ENCODE measurements around the gene TFF1. TPM values are rescaled to one million over a fixed set of nuclear protein-coding genes. Genes with fewer than 3 reads are reported as not detected.
A peak's percentile ranks its signal among the peaks of the same experiment; 100 is the strongest.

Gene TFF1
- total RNA-seq, 4 donors from 2014 or later, result 8.6 to 45.3 (median 25.8) TPM; not detected in 1

GRCh38 chr21:42395302-42395701 lies 29.0 kb upstream of the TFF1 start:
- H3K4me1 ChIP-seq, result no peaks in the 10 kb centered on the region
- TF ChIP-seq EP300 (IDR thresholded peaks at IDR 0.05; ENCODE audit: low read depth) (no peak), POLR2AphosphoS5 (IDR thresholded peaks at IDR 0.05) (no peak), POLR2A (IDR thresholded peaks at IDR 0.05) (no peak)
- TF ChIP-seq, protein P1, sequence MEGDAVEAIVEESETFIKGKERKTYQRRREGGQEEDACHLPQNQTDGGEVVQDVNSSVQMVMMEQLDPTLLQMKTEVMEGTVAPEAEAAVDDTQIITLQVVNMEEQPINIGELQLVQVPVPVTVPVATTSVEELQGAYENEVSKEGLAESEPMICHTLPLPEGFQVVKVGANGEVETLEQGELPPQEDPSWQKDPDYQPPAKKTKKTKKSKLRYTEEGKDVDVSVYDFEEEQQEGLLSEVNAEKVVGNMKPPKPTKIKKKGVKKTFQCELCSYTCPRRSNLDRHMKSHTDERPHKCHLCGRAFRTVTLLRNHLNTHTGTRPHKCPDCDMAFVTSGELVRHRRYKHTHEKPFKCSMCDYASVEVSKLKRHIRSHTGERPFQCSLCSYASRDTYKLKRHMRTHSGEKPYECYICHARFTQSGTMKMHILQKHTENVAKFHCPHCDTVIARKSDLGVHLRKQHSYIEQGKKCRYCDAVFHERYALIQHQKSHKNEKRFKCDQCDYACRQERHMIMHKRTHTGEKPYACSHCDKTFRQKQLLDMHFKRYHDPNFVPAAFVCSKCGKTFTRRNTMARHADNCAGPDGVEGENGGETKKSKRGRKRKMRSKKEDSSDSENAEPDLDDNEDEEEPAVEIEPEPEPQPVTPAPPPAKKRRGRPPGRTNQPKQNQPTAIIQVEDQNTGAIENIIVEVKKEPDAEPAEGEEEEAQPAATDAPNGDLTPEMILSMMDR (IDR thresholded peaks at IDR 0.05), result no peak
- no peaks in the 10 kb centered on the region for H3K27me3 ChIP-seq
- no peaks in the 10 kb centered on the region for H3K9me3 ChIP-seq
- intact Hi-C loops (cut with DNase I; ENCODE audit: low total_unique reads), result no loop called here
- no peaks in the 10 kb centered on the region for H3K36me3 ChIP-seq
- DNase-seq, result peak; percentile 3
- no peak overlapping the region for H3K4me3 ChIP-seq
- 93 to 94% methylated on average over 8 to 11 of the region's 11 CpGs for WGBS, 2 donors (ENCODE audit: low coverage in 1 of 2)
- in situ Hi-C loops (cut with MboI; ENCODE audit: low pct_ligation_motif_present in 1 of 4, low pct_unique_long_range_greater_than_20kb in 1 of 4, low sequenced_read_pairs in 3 of 4), result no loop called here
- H3K27ac ChIP-seq, result no peak overlapping the region

DNA sequence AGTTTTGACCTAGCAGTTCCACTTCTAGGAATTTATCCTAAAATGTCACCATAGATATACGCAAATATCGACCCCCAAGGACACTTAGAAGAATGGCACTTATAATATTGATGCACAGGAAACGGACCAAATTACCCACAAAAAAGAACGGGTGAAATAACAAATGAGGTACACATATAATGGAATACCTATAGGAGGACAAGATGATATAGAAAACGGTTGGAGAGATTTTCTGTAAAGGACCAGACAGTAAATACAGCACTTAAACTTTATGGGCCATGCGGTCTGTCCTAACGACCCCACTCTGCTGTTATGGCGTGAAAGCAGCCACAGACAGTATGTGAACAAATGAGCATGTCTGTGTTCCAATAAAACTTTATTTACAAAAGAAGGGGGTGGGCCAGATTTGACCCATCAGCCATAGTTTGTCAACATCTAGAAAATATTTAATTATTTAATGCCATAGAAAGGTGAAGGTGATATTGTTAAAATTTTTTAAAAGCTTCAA lies 27.2 kb upstream of the TFF1 start:
- no peak overlapping the region for H3K27ac ChIP-seq
- in situ Hi-C loops (cut with MboI; ENCODE audit: low pct_ligation_motif_present in 1 of 4, low pct_unique_long_range_greater_than_20kb in 1 of 4, low sequenced_read_pairs in 3 of 4), result no loop called here

DNA sequence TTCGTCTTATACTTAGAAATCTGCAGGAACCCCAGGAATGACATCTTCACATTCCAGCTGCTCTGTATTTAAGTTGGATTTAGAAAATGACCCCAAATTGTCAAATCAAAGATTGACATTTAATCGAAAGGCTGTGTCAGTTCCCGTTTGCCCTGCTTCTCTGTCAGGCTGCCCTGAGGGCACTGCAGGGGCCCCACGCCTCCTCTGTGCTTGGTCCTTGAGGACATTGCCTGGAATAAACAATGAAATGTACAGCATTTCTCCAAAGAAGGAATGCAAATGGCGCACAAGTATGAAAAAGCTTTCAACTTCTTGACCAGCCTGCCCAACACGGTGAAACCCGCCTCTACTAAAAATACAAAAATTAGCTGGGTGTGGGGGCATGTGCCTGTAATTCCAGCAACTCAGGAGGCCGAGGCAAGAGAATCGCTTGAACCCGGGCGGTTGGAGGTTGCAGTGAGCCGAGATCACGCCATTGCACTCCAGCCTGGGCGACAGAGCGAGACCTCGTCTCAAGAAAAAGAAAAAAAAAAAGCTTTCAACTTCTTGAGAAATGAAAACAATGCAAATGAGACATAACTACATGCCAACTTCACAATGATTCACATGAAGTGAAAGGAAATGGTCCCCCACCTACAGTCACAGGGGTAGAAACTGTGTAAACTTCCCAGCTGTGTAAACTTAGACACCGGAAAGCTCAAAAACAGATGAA lies 26.6 kb upstream of the TFF1 start:
- no peak for DNase-seq
- intact Hi-C loops (cut with DNase I; ENCODE audit: low total_unique reads), result no loop called here
- 79 to 88% methylated on average over 15 to 17 of the region's 17 CpGs for WGBS, 2 donors (ENCODE audit: low coverage in 1 of 2)
- no peaks in the 10 kb centered on the region for H3K9me3 ChIP-seq
- no peaks in the 10 kb centered on the region for H3K36me3 ChIP-seq
- H3K4me1 ChIP-seq, result peaks cover 0 to 6% (median 1%) of the 10 kb centered on the region in 4 donors
- H3K4me3 ChIP-seq, result no peak overlapping the region
- in situ Hi-C loops (cut with MboI; ENCODE audit: low pct_ligation_motif_present in 1 of 4, low pct_unique_long_range_greater_than_20kb in 1 of 4, low sequenced_read_pairs in 3 of 4), result no loop called here
- H3K27me3 ChIP-seq, result no peaks in the 10 kb centered on the region
- no peak for TF ChIP-seq POLR2AphosphoS5 (IDR thresholded peaks at IDR 0.05)
- TF ChIP-seq, protein P1 (IDR thresholded peaks at IDR 0.05), result no peak
- no peak for TF ChIP-seq EP300 (IDR thresholded peaks at IDR 0.05; ENCODE audit: low read depth)
- no peak for TF ChIP-seq POLR2A (IDR thresholded peaks at IDR 0.05)
- H3K27ac ChIP-seq, result no peak overlapping the region

More for the DNA sequence above, 27.2 kb upstream of the TFF1 start:
- no peak overlapping the region for H3K4me3 ChIP-seq
- TF ChIP-seq EP300 (IDR thresholded peaks at IDR 0.05; ENCODE audit: low read depth) (no peak), POLR2A (IDR thresholded peaks at IDR 0.05) (no peak), POLR2AphosphoS5 (IDR thresholded peaks at IDR 0.05) (no peak)
- TF ChIP-seq, protein P1 (IDR thresholded peaks at IDR 0.05), result no peak
- H3K27me3 ChIP-seq, result no peaks in the 10 kb centered on the region
- no peaks in the 10 kb centered on the region for H3K36me3 ChIP-seq
- H3K9me3 ChIP-seq, result no peaks in the 10 kb centered on the region
- intact Hi-C loops (cut with DNase I; ENCODE audit: low total_unique reads), result no loop called here
- 46 to 55% methylated on average over 6 to 8 of the region's 8 CpGs for WGBS, 2 donors (ENCODE audit: low coverage in 1 of 2)
- DNase-seq, result no peak
- H3K4me1 ChIP-seq, result peaks cover 0 to 6% (median 1%) of the 10 kb centered on the region in 4 donors

- H3K4me3 ChIP-seq, result no peak overlapping the region
- peaks cover 0 to 6% (median 1%) of the 10 kb centered on the region in 4 donors for H3K4me1 ChIP-seq
- no peaks in the 10 kb centered on the region for H3K9me3 ChIP-seq
- no peak overlapping the region for H3K27ac ChIP-seq
- TF ChIP-seq POLR2AphosphoS5 (IDR thresholded peaks at IDR 0.05), result no peak
- TF ChIP-seq EP300 (IDR thresholded peaks at IDR 0.05; ENCODE audit: low read depth), result no peak
- TF ChIP-seq POLR2A (IDR thresholded peaks at IDR 0.05), result no peak
- TF ChIP-seq, protein P1 (IDR thresholded peaks at IDR 0.05), result no peak
- H3K36me3 ChIP-seq, result no peaks in the 10 kb centered on the region
- WGBS, 2 donors (ENCODE audit: low coverage in 1 of 2), result 80 to 82% methylated on average over 2 to 5 of the region's 5 CpGs
- in situ Hi-C loops (cut with MboI; ENCODE audit: low pct_ligation_motif_present in 1 of 4, low pct_unique_long_range_greater_than_20kb in 1 of 4, low sequenced_read_pairs in 3 of 4) (no loop called here), intact Hi-C loops (cut with DNase I; ENCODE audit: low total_unique reads) (no loop called here)
- no peaks in the 10 kb centered on the region for H3K27me3 ChIP-seq
- no peak for DNase-seq
Observed at GRCh38 chr21:42391297-42391696, 25.0 kb upstream of the TFF1 start.

Measured in transverse colon (tissue), 4 donors.